ENCODE data around the gene ZNF326. TPM values are rescaled to one million over a fixed set of nuclear protein-coding genes. Genes with fewer than 3 reads are reported as not detected.

Gene ZNF326
- total RNA-seq, 1 experiment from 2014 or later: 39.0 TPM

DNA sequence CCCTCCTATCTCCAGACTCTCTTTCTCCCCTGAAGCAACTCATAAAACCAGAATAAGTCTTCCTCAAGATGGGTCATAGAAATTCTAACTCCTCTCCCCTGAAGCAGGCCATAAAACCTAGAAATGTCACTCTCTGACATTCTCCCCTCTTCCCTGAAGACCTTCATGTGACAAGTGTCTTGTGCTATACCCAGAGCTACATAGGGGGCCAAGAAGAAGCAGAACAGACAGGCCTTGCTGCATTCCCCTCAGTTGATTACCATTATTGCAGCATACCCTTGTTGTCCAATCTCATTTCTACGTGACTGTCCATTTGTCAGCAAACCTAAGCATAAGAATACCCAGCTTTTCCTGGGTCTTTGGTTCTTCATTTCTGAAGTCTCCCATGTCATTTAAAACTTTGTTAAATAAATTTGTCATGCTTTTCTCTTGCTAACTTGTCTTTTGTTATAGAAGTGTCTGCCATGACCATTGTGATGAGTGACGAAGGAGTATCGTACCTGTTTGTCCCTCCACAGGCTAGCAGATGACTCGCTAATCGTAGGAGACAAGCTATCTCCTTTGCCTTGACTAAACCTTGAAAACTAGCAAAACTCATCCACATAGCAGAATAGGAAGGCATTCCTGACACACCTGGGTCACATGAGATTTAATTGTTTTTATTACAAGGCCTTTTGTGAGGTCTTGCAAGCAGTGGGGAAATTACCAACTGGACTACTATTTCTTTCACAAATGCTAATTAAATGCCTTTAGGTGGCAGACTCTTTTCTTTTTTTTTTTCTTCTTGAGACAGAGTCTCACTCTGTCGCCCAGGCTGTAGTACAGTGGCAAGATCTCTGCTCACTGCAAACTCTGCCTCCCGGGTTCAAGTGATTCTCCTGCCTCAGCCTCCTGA lies 39.4 kb upstream of the ZNF326 start:
- no CpG with 5 or more reads among the region's 7 CpGs for WGBS (ENCODE audit: extremely low coverage, insufficient read length, low lambda C conversion rate)
- Histone ChIP-seq H3K18ac (ENCODE audit: insufficient read length, low read depth, low read length) (no peak overlapping the region), H3K79me2 (ENCODE audit: insufficient read depth, low read length) (no peaks in the 10 kb centered on the region), H3K23ac (ENCODE audit: insufficient read length, low read depth, low read length) (no peak overlapping the region), H3K56ac (ENCODE audit: insufficient read length, low read depth, low read length) (no peak overlapping the region), H2BK15ac (ENCODE audit: low read depth, low read length) (no peak overlapping the region), H3K9ac (ENCODE audit: extremely low read depth, insufficient read length, low read length) (no peak overlapping the region), H3K23me2 (ENCODE audit: insufficient read length, low read depth, low read length, poor library complexity, severe bottlenecking) (no peaks in the 10 kb centered on the region), H2AK5ac (ENCODE audit: insufficient read length, low read length) (no peak overlapping the region), H2BK12ac (ENCODE audit: insufficient read length, low read depth, low read length) (no peak overlapping the region), H3K4me2 (ENCODE audit: insufficient read depth, insufficient read length, low read length) (no peak overlapping the region), H3K27me3 (ENCODE audit: insufficient read depth, low read length) (no peaks in the 10 kb centered on the region), H3K4me1 (ENCODE audit: insufficient read depth, low read length) (peaks cover 6% of the 10 kb centered on the region; the same call in 1 of the 2 replicates), H2AFZ (ENCODE audit: low read length) (no peak overlapping the region), H4K20me1 (ENCODE audit: control insufficient read depth, insufficient read depth, insufficient read length) (no peaks in the 10 kb centered on the region), H4K5ac (ENCODE audit: insufficient read length, low read depth, low read length) (no peak overlapping the region), H2BK5ac (ENCODE audit: insufficient read length, low read length) (no peak overlapping the region), H2BK120ac (ENCODE audit: low read depth, low read length, poor library complexity, severe bottlenecking) (no peak overlapping the region), H3K9me3 (ENCODE audit: control insufficient read depth, low read depth, low read length) (no peaks in the 10 kb centered on the region), H3T11ph (ENCODE audit: low read length) (no peak overlapping the region), H4K91ac (ENCODE audit: insufficient read length, low read depth, low read length) (no peak overlapping the region), H3K4ac (ENCODE audit: low read depth, low read length) (no peak overlapping the region), H2BK20ac (ENCODE audit: low read depth, low read length, poor library complexity, severe bottlenecking) (no peak overlapping the region), H4K8ac (replicated peaks; ENCODE audit: insufficient read length, low read depth, low read length) (no peak overlapping the region), H3K27ac (ENCODE audit: insufficient read length, low read depth, low read length) (no peak overlapping the region), H3K79me1 (ENCODE audit: insufficient read depth, low read depth, low read length, poor library complexity, severe bottlenecking) (no peaks in the 10 kb centered on the region), H3K14ac (ENCODE audit: insufficient read depth, low read length) (no peak overlapping the region)
- Mint-ChIP-seq H3K27ac (peak overlapping the region in 2 of 3 experiments; percentile 2 to 10; a peak in 2 of 7 replicates), H3K36me3 (ENCODE audit: insufficient read depth in 1 of 3, low read depth in 3 of 3) (peaks cover 0 to 9% (median 5%) of the 10 kb centered on the region in 3 experiments; a peak in 3 of 7 replicates), H3K4me3 (no peak overlapping the region), H3K27me3 (ENCODE audit: low read depth) (no peaks in the 10 kb centered on the region), H3K9me3 (peaks cover 8 to 9% of the 10 kb centered on the region in 2 experiments; a peak in 3 of 5 replicates), H3K4me1 (peaks cover 40 to 42% of the 10 kb centered on the region in 2 experiments)
- no peak for DNase-seq
- TF ChIP-seq, protein P1, sequence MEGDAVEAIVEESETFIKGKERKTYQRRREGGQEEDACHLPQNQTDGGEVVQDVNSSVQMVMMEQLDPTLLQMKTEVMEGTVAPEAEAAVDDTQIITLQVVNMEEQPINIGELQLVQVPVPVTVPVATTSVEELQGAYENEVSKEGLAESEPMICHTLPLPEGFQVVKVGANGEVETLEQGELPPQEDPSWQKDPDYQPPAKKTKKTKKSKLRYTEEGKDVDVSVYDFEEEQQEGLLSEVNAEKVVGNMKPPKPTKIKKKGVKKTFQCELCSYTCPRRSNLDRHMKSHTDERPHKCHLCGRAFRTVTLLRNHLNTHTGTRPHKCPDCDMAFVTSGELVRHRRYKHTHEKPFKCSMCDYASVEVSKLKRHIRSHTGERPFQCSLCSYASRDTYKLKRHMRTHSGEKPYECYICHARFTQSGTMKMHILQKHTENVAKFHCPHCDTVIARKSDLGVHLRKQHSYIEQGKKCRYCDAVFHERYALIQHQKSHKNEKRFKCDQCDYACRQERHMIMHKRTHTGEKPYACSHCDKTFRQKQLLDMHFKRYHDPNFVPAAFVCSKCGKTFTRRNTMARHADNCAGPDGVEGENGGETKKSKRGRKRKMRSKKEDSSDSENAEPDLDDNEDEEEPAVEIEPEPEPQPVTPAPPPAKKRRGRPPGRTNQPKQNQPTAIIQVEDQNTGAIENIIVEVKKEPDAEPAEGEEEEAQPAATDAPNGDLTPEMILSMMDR (conservative IDR thresholded peaks at IDR 0.05): no peak

All from H9 (cell line).